CD4-positive, alpha-beta T cell treated with Interleukin-6 at 100 ng/mL for 8 hours (primary cell): ENCODE measurements around the gene IFFO2.
"Not testable (repeated sequence)": the region's sequence is repeated elsewhere in the genome, so short reads cannot be mapped to it uniquely, and the experiment has no call there.

ENCODE experiments used
- DNase-seq: peaks from one replicate; pipeline ENCODE4 v3.0.0-alpha.2; 2020; ENCODE audit warnings: mixed read lengths, low spot score

The IFFO2 gene

DNA sequence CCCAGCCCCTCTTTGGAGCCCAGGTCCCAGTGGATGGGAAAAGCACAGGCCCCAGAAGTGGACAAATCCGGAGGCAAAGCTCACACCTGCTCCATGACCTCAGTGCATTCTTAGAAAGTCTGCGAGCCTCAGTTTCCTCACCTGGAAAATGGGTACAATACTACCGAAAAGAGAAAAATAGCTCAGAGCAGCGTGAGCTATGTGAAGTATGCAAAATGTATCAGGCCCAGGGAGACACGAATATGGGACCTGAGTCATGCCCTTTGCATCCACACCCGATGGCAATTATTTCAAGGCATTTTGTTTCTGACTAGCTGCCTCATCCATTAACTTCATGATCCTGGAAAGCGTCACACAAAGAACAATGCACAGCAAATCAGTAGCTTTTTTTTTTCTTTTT is 63.4 kb downstream of the IFFO2 start:
- DNase-seq: no peak

DNA sequence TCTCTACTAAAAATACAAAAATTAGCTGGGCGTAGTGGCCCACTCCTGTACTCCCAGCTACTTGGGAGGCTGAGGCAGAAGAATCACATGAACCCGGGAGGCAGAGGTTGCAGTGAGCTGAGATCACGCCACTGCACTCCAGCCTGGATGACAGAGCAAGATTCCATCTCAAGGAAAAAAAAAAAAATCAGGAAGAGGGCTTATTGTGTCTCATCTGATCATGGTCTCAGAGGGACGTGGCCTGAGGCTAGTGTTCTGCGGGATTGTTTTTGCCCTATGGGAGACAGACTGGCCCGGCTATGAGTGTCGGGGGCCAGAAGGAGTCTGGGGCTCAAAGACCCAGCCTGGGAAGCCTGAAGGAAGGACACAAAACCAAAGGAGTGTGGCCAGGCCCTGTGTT is 64.6 kb downstream of the IFFO2 start:
- not testable (repeated sequence) for DNase-seq

DNA sequence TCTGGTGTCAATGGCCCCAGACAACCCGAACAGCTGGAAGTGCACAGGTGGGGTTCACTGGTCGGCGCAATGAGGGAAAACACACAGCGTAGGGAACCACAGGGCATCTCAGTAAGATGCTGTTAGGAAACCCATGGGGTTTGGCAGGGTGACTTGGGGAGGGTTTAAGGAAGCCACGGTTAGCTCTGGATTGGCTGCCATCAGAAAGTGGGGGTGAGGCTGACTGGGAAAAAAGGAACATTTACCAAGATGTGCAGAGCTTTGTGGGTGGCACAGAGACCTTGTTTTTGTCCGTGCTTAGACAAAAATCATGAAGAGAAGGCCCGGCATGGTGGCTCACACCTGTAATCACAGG is 65.1 kb downstream of the IFFO2 start:
- no peak for DNase-seq

DNA sequence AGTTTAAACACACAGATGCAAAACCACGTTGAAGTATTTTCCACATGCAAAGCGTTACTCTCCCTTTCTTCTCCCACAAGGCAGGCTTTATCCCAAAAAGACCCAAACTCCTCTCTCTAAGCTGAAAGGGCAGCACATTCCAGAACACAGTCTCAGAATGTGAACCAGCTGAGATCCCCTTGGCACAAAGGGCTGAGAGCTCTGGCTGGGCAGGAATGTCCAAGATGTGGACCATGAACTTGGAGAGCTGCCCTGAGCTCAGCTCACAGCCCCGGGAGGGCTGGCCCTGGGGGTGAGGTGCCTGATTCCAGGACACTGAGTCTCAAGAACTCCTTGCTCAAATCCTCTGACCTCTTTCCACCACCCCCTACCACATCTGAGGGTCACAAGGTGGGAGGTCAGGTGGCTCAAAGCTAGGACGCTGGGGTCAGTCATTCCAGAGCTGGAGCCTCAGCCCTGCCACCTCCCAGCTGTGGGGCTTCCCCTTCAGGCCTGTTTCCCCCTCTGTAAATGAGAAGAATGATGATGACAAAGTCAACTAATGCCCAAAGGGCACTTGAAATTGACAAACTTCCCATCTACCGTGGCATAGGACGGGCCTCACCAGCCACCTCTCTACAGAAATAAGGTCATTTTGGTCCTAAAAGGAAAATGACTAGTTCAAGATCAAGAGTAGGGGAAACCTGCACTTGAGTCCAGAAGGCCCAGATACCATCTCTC is 65.6 kb downstream of the IFFO2 start:
- DNase-seq: no peak

DNA sequence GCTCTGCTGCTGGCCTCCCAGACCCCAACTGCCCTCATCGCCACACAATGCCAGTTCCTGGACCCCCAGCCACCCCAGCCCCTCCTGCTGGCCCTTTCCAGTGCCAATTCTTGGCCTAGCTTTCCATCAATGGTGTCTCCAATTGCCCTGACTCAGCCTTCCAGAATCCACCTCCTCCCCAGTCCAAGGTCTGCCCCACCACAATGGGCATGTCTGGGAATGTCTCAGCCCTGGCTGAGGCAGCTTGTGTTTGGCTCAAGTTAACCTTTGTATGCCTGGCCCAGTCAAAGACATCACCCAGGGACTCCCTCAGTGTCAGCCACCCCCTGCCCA is 70.5 kb downstream of the IFFO2 start:
- no peak for DNase-seq

DNA sequence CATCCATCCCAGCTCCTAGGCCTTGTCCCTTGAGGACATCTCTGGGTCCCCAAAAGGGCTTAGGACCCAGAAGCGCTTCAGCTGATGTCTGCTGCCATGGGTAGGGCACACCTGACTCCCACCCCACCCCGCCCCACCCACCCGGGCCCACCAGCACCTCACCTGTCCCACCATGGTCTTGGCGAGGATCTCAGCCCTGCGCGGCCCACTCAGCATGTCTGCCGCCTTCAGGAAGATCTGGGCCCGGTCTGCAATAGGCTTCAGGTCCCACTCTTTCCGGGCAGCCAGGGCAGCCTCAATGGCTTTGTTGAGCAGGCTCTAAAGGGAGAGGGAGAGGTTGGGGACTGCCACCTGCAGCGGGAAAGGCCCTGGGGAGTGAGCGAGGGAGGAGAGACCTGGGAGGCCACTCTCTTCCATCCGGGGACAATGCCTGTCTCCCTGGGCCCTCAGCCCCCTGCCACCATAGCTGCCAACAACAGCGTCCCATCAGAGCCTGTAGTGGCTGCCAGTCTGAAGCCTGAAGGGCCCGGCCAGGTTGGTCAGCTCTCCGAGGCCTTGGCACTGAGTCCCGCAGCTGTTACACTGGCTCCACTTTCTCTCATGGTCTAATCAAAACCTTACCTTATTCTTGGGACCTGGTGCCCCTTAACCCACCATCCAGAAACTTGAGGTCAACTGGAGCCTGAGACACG is 71.0 kb downstream of the IFFO2 start:
- DNase-seq: no peak

DNA sequence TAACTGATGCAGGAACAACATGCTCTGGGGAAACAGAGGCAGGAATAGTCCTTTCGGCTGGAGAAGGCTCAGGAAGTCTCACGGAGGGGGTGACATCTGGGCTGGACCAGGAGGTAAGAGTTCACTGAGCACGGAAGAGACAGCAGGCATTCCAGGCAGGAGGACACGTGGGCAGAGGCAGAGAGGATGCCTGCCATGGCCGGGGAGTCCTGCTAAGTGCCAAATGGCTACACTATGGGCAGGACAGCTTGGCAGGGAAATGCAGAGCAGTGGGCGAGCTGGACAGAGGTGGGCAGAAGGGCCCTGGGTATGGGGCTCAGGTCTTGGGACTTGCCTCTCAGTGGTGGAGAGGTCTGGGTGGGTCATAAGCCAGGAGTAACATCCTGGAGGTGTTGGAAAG is 71.7 kb downstream of the IFFO2 start:
- no peak for DNase-seq

DNA sequence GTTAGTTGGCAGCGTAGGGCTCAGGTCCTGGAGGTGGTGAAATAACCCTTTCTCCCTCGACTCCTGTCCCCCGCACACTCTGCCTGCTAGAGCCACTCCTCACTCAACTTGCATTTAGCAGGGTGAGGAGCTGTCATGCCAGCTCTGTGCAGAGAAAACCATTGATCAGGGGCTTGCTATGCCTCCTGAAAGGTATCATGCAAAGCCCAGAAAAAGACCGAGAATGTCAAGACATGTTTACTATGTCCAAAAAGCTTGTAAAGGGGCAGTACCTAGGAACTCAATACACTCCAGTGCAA is 72.1 kb downstream of the IFFO2 start:
- DNase-seq: no peak

DNA sequence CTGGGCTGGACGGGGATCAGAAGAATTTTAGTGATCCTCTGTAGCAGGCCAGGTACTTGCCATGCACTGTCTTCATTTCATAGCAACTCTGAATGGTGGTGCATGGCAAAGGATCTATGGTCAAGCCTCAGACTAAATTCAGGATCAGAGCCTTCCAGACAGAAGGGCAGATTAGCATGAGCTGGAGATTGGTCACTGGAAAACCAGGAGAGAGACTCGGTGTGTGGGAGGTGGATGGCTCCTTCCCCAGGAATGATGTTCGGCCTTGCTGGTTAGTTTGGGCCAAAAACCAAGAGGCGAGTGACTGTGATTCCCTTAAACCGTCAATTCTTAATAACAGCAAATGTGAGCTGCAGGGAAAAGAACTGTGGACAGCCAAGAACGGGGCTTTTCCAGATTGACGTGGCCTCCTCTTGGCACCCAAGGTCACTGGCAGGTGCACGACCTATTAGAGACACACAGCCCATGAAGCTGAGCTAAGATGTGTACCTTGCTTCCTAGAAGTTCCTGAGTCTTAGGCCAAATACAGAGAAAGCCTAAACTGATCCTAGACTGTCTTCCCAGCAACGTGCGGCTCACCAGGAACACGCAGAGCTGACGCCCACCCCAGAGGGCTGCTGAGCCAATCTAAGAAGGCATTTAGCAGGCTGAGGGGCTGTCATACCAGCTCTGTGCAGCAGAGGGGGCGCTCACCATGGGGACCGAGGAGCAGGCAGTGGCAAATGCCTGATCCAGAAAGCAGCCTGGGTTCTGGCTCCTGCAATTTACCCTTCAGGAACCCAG is 72.6 kb downstream of the IFFO2 start:
- peak; percentile 63 for DNase-seq

DNA sequence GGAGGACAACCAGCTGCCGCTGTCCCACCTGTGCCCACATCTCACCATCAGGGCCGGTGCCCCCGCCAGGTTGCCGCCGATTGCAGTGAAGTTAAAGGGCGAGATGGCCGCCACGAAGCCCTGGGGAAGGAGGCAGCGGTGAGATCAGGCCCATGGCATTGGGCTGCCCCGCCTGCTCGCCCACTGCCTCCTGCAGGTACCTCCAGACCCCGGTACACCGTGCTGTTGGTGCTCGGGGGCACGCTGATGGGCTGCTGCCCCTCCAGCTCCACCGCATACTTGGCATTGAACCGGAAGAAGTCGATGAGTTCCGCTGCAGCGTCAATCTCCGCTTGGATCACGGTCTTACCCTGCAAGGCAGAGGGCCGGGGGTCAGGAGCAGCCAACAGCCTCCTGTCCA is 73.4 kb downstream of the IFFO2 start:
- no peak for DNase-seq

DNA sequence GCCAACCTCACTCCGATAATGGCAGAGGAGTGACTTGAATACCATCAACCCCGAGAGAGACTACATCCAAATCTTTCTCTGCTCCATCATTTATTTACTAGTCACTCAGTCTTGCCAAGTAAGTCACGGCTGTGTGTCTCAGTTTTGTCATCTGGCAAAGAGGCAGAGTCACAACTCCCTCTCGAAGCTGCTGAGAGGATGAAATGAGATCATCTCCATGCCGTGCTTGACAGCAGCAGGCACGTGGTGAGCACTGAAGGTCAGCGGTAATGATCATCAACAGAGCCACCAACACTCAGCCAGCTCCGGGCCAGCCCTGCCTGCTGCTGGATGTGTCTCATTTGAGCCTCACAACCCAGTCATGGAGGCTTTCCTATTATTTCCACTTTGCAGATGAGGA is 74.0 kb downstream of the IFFO2 start:
- DNase-seq: no peak

DNA sequence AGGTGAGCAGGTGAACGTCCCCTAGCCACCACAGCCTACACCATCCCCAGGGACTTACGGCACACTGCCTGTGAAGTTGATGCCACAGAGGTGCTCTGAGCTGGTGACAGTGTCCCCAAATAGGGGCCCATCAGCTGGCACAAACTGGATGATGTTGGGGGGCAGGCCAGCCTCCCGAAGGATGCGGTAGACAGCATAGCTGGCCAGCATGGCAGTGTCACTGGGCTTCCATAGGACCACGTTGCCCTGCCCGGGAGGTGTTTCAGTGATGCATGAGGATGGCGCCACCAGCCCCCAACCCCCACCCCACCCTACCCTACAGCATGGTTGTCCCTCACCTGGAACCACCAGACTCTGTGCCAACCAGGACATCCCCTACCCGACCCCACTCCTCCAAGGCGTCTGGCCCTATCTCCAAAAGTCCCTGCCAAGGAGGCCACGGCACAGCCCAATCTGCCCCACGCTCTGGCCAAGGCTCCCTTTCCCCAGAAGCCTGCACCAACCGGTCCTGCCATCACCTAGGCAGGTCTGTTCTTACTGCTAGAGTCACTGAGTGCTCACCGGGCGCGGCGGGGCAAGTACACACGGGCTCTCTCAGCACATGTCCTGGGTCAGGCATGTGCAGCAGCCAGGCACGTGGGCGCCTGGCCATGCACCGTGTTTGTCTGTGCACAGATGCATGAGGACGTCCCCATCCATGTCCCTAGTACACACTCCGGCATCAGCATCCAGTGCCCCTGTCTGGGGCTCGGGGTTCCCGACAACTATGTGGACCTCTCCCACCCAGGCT is 74.6 kb downstream of the IFFO2 start:
- DNase-seq: no peak

DNA sequence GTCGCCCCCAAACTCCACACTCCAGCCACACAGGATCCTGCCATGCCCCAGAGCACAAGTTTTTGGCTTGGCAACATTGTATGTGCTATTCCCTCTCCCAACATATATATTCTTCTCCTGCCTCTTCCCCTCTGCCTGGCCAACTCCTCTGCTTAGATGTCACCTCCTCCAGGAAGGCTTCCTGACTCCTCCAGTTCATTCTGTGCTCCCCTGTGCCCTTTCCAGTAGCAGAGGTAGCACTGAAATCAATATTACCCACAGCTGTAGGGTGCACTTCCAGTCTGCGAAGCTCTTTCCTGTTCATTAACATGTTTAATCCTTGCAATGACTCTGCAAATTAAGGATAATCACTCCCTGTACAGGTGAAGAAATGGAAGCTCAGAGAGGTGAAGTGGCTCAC is 75.3 kb downstream of the IFFO2 start:
- no peak for DNase-seq

DNA sequence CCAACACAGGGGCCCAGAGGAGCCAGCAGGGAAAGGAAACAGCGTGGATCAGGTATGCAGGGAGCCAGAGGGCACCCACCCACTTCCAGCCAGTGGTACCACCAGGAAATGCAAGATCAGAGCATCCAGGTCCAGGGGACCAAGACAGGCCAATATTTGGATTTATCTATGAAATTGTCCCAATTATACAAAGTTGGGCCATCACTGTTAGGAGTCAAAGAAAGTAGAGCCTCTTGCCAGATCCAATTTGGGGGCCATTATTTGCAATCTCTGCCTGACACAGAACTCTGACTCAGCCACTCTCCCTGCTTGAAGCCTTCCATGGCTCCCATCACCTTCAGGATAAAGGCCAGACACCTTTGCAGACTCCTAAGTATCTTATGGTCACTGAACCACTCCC is 75.9 kb downstream of the IFFO2 start:
- DNase-seq: no peak

DNA sequence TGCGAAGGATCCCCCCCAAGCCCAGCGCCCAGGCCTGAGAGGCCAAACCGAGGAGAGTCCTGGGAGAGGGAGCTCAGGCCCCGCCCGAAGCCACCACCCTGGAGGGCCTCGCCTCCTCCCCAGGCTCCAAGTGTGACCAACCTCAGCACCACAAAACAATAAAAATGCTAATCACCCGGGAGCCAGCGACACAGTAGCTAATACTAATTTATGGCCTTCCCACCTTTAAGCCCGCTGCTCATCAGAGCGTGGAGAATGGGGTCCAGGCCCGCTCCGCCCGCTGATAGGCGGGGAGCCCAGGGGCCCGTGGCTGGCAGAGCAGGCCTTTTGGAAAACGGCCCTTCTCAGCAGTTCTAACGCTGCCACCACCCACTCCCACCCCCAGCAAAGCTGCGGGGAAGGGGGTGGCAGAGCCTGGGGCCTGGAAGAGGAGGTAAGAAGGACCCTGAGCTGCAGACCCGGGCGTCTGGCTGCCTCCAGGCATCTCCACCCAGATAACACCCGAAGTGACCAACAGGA is 76.6 kb downstream of the IFFO2 start:
- no peak for DNase-seq

DNA sequence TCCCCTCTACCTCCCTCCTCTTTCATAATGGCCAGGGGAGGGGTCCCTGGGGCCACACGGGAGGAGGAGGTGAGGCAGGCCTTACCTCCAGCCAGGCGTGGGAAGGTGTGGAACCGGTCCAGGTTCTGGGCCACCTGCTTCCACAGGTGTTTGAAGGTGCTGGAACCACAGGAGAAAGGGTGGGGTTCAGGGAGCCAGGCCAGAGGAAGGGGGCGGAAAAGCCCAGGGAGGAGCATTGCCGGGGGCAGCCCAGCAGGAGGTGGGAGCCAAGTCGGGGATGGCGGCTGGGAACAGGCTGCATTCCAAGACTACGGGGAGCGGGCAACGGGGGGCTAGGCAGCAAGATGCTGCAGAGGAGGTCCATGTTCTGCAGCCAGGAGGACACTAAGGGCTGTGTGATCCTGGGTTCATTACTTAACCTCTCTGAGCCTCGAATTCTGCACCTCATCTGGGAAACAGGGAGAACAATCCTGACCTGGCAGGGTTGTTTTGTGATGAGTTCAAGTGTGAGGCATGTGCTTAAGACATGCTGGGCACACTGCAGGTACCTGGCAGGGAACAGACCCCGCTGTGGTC is 77.2 kb downstream of the IFFO2 start:
- no peak for DNase-seq

DNA sequence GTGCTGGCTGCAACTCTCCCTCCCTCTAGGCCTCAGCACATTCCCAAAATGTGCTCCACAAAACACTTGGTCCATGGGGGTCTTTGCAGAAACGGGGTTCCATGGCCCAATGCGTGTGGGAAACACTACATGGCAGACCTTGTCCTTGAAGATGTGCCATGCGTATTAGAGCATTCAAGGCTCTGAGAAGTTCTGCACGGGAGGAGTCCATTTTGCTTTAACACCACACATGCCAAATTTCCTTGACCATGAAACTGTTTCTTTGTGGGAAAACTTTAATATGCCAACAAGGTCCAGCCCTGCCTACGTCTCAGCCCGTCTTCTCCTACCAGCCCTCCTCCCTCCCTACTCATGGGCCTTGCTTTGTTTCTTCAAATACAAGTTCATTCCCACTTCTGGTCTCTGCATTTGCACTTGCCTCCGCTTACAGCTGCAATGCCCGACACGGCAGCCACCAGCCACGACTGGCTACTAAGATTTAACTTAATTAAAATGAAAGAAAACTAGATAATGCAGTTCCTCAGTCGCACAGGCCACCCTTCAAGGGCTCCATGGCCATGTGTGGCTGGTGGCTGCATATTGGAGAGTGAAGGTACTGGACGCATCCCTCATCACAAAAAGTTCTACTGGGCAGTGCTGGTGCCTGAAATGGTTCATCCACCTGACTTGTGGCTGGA is 77.8 kb downstream of the IFFO2 start:
- no peak for DNase-seq

DNA sequence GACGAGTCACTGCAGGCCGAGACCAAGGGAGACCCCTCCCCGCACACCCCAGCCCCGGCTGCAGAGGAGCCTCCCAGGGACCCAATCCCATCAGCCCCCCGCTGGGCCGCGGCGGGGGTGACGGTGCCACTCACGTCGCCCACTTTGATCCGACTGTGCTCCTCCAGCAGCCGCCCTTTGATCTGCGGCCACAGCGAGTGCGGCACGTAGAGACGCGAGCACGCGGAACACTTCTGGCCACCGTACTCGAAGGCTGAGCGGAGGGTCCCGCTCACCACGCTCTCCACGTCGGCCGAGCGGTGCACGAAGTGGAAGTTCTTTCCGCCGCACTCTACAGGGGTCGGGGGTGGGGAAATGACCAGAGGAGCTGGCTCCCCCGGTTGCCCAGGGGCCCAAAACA is 79.2 kb downstream of the IFFO2 start:
- no peak for DNase-seq

DNA sequence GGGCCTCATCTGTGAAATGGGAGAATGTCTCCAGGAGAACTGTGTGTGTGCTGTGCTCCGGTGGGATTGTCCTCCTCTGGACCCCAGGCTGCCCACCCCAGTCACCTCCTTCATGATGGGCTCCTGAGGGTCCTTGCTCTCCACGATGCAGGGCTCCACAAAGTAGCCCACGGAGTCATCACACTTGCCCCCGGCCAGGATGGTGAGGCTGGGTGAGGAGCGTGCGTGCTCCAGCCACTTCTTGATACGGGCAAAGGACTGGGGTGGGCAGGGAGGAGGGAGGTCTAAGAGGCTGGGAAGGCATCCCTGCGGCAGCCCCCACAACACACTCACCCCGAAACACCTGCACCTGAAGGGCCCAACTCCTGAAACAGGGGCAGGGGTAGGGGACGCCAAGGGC is 80.3 kb downstream of the IFFO2 start:
- no peak for DNase-seq

DNA sequence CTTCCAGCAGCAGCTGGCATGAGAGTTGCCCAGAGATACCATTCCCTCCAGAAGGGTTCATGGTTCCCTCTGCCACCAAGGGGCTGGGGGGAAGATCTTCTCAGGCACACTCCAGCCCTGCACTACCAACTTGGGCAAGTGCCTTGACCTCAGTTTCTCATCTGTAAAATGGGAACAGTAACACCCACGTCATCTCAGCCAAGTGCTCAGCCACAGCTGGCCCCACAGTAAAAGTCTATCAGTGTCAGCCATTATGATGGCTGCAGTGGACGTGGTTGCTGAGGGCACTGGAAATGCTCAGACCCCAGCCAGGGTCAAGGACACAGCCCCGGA is 80.7 kb downstream of the IFFO2 start:
- DNase-seq: no peak

DNA sequence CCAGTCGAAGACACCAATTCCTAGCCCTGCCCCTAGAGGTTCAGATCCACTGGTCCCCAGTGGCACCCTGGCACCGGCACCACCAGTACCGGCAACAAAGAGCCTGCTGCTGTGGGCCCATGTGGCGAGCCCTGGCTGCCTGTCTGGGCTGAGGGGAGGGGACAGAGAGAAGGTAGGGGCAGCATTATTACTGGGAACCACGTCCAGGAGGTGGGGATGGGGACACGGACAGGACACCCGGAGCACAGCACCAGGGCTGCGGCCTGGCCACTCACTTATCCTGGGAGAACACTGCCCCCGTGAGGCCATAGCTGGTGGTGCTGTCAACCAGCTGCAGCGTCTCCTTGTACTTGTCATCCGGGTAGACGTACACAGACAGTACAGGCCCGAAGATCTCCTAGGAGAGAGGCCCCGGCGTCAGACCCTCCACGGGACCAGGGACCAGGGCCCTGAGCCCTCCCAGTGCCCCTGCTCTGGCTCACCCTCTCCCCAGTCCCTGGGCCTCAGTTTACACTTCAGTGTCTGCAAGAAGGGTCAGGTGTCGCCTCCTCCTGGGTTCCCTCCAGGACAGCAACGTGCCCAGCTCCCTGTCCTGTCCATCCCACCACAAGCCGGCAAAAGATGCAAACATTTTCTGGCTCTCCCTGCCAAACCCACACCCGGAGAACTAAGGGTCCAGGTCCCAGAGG is 81.2 kb downstream of the IFFO2 start:
- peak; percentile 48 for DNase-seq
